NB4 (cell line): ENCODE results near the gene TACSTD2.

Experiments
- CTCF ChIP-seq: IDR thresholded peaks from one replicate; pipeline ENCODE4 v1.5.1; 2012; ENCODE audit warnings: low read depth, low read length
- MAX ChIP-seq: IDR thresholded peaks from 2 replicates; pipeline ENCODE4 v1.6.1; 2011; ENCODE audit warnings: low read depth, low read length

- TF ChIP-seq CTCF (no peak), MAX (no peak)
Measured at GRCh38 chr1:58573138-58573537, 3.9 kb downstream of the TACSTD2 start.
